BJ (cell line): Measurements from ENCODE around the gene DCBLD1. TPM values are rescaled to one million over a fixed set of nuclear protein-coding genes. Genes with fewer than 3 reads are reported as not detected.

Source experiments
- CTCF ChIA-PET: fragments of 350-600 bp; formaldehyde crosslinking; extraction: SDS; loops from one replicate; lab custom pipeline; 2021; ENCODE audit warnings: antibody characterized with exemption, inconsistent platforms; lab: Yijun Ruan, JAX
- POLR2A ChIA-PET: fragments of 300-600 bp; sonication (Branson Sonifier 250); formaldehyde crosslinking; extraction: SDS; loops from one replicate; lab custom pipeline; 2021; ENCODE audit warnings: antibody characterized with exemption; lab: Charles Lee
- DNase-seq: peaks from one replicate; pipeline ENCODE4 v3.0.0-alpha.2; 2011; ENCODE audit warnings: low read depth
- H3K27me3 ChIP-seq: 2 replicates; pipeline ENCODE4 v1.6.0; 2011; ENCODE audit warnings: low read length; ENCODE audit not compliant: control insufficient read depth, insufficient read depth
- H3K36me3 ChIP-seq: 2 replicates; pipeline ENCODE4 v1.5.1; 2011; ENCODE audit warnings: low read length; ENCODE audit not compliant: control insufficient read depth, insufficient read depth
- H3K4me3 ChIP-seq: 2 replicates; pipeline ENCODE4 v1.5.1; 2011; ENCODE audit warnings: low read depth, mild to moderate bottlenecking, control low read depth, low read length
- CTCF ChIP-seq: IDR thresholded peaks from 2 replicates; pipeline ENCODE4 v1.5.1; 2011; ENCODE audit warnings: low read depth, mild to moderate bottlenecking, control low read depth, inconsistent platforms, low read length, moderate library complexity; ENCODE audit not compliant: insufficient read depth
- polyA plus RNA-seq: library from polyadenylated mRNA; depleted of rRNA; stranded (reverse); fragments of >200 nt; gene quantifications from 2 replicates; pipeline ENCODE4 v1.2.3, GENCODE V29; 2011

DCBLD1 gene
- polyA plus RNA-seq, 1 experiment = 30.1 TPM

DNA sequence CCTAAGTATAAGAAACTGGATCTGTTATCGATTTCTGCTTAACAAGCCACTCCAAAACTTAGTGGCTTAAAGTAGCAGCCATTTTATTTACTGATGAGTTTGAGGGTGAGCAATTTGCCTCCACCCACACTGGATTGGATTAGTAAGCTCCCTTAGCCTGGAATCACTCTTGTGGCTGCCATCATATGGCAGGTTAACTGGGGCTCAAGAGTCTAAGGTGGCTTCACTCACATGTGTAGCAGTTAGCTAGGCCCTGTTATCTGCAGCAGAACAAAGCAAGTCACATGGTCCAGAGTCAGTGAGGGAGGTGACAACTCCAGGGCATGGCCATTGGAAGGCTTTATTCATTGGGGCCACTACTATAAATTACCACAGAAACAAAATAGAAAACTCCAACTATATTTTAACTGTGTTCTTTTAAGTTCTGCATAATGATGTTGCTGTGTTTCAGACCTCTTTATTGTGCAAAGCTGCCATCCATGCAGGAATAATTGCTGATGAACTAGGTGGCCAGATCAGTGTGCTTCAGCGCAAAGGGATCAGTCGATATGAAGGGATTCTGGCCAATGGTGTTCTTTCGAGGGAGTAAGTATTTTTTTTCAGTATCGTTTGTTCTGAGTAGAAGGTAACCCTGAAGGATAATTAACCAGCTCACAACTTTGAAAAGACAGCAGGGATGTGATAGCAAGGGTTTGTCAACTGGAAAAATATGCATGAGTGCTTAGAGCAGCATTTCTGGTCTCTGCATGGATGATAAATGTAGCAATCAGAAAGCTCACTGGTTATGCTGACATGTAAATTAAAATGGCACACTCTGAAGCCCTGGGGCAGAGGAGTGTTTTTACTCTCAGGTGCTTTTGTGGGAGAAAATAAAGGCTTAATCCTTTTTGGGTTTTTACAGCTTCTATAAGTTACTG lies 49.6 kb downstream of the DCBLD1 start:
- DNase-seq = no peak
- no peak for TF ChIP-seq CTCF
- ChIA-PET CTCF (interaction anchor here (1.1 to 1.5 kb wide), 2 partner anchors 15 to 46 kb away, joined by 3 to 5 read pairs; no protein-coding TSS in a partner anchor), POLR2A (interaction anchor here (0.6 kb wide), 1 partner anchor 10 kb away, joined by 9 read pairs; no protein-coding TSS in a partner anchor)
- Histone ChIP-seq H3K4me3 (no peak overlapping the region), H3K27me3 (no peaks in the 10 kb centered on the region), H3K36me3 (peaks cover 6% of the 10 kb centered on the region)

DNA sequence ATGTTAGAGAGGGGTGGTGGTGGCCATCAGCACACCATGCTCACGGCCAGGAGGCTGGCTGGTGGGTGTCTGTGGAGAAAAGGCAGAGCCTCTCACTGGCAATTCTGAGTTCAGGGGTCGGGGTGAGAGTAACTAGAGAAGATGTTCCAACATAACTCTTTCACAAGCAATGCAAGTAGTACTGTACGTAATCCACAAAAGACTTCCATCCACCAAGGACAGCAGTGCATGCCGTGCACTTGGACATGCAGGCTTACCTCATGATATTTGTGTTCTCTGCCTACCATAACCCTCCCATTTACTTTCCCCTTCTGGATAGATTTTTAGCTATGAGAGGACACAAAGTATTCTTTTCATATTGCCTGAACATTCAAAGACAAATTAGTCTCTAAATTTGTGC lies 51.3 kb downstream of the DCBLD1 start:
- CTCF ChIA-PET = no interaction called here
- no peak for DNase-seq
- Histone ChIP-seq H3K36me3 (peaks cover 8% of the 10 kb centered on the region), H3K27me3 (no peaks in the 10 kb centered on the region), H3K4me3 (no peak overlapping the region)
- POLR2A ChIA-PET = no interaction called here
- no peak for TF ChIP-seq CTCF

DNA sequence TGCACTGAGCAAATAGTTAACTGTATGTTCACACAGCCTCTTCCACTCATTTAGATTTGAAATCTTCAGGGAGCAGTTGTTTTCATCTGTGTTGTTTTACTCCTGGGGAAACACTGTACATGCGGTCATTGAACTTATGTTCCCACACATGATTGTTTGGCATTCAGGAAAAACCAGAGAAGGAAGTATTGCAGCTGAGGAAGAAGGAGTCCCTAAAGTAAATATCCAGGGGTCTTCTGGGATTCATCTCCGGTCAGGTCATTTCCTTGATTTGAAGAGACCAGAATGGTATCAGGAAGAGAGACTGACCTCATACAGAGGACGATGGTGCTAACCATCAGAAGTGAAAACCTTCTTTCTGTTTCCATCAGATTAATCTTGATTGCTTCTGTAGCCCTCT lies 52.5 kb downstream of the DCBLD1 start:
- H3K36me3 ChIP-seq = peaks cover 8% of the 10 kb centered on the region
- TF ChIP-seq CTCF = no peak
- H3K4me3 ChIP-seq = no peak overlapping the region
- ChIA-PET POLR2A (interaction anchor here (0.7 kb wide), 1 partner anchor 14 kb away, joined by 3 read pairs; no protein-coding TSS in a partner anchor), CTCF (no interaction called here)
- H3K27me3 ChIP-seq = no peaks in the 10 kb centered on the region
- no peak for DNase-seq

DNA sequence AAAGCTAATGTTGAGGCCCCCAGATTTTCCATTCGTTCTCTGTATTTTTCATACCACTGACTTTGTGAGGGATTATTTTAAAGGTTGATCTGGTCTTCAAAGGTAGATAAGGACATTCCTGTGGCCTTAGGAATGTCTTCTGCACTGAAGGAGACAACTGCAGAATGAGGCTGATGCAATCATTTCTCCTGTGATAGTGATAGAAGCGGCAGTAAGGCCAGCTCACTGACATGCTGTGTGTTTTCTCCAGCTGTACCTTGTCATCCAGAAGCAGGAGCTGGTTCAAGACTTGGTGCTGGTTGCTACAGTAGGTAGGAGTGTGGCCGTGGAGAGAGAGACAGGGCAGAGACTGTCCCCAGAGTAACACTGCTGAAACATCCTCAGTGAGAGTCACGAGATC lies 53.8 kb downstream of the DCBLD1 start:
- DNase-seq = no peak
- Histone ChIP-seq H3K27me3 (no peaks in the 10 kb centered on the region), H3K36me3 (peaks cover 8% of the 10 kb centered on the region), H3K4me3 (no peak overlapping the region)
- ChIA-PET CTCF (interaction anchor here (1.1 kb wide), 1 partner anchor 11 kb away, joined by 3 read pairs; no protein-coding TSS in a partner anchor), POLR2A (no interaction called here)
- no peak for TF ChIP-seq CTCF

DNA sequence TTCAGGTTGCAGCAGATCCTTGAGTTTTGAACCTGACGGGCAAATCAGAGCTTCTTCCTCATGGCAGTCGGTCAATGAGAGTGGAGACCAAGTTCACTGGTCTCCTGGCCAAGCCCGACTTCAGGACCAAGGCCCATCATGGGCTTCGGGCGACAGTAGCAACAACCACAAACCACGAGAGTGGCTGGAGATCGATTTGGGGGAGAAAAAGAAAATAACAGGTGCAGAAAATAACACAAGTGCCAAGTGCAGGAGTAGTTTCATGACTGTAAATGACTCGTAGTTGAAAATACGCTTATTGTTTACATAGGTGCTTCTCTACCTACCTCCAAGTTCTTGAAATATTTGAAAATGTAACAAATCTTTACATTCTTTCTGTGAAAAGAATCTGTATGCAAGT lies 56.1 kb downstream of the DCBLD1 start:
- Histone ChIP-seq H3K36me3 (peaks cover 6% of the 10 kb centered on the region), H3K4me3 (no peak overlapping the region), H3K27me3 (no peaks in the 10 kb centered on the region)
- ChIA-PET CTCF (no interaction called here), POLR2A (no interaction called here)
- TF ChIP-seq CTCF = no peak
- DNase-seq = no peak
